Panc1 (cell line): ENCODE results near the gene SART3. TPM values are rescaled to one million over a fixed set of nuclear protein-coding genes. Genes with fewer than 3 reads are reported as not detected.

Experiments used
- ATAC-seq: fragments of 200-7000 bp; cut with Tn5 transposase; 2 replicates; pipeline ENCODE4 v1.9.1; 2020; ENCODE audit warnings: mild to moderate bottlenecking, moderate library complexity
- BruUV-seq: library from RNA; stranded (reverse); fragments of 400-500 nt; replicated peaks from 2 replicates; lab custom pipeline; 2021; lab: Mats Ljungman, UMichigan
- CTCF ChIA-PET: fragments of 300-600 bp; sonication (Branson Sonifier 250); formaldehyde crosslinking; loops from one replicate; lab custom pipeline; 2022; ENCODE audit warnings: antibody characterized with exemption; lab: Charles Lee
- POLR2A ChIA-PET: fragments of 300-600 bp; sonication (Branson Sonifier 250); formaldehyde crosslinking; loops from one replicate; lab custom pipeline; 2022; ENCODE audit warnings: antibody characterized with exemption; lab: Charles Lee
- DNase-seq: peaks from one replicate; pipeline ENCODE4 v3.0.0-alpha.2; 2010; ENCODE audit warnings: low read depth, low spot score
- H3K27ac ChIP-seq: 2 replicates; pipeline ENCODE4 v1.5.1; 2011; ENCODE audit warnings: mild to moderate bottlenecking, low read length, inconsistent platforms
- H3K27me3 ChIP-seq: fragments of 200-500 bp; sonication (Bioruptor generic); 2 replicates; pipeline ENCODE4 v1.6.0; 2014; ENCODE audit warnings: low read length, inconsistent platforms; ENCODE audit not compliant: control insufficient read depth, insufficient read depth
- H3K36me3 ChIP-seq: fragments of 200-500 bp; sonication (Bioruptor generic); 2 replicates; pipeline ENCODE4 v1.5.1; 2014; ENCODE audit warnings: inconsistent platforms, mild to moderate bottlenecking, low read length, moderate library complexity; ENCODE audit not compliant: control insufficient read depth, insufficient read depth
- H3K4me1 ChIP-seq: 2 replicates; pipeline ENCODE4 v1.5.1; 2011; ENCODE audit warnings: inconsistent platforms, mild to moderate bottlenecking, low read length, moderate library complexity; ENCODE audit not compliant: control insufficient read depth, insufficient read depth
- H3K4me3 ChIP-seq, 2 experiments: 2 replicates each; pipeline ENCODE4 v1.5.1; 2011 to 2012; ENCODE audit warnings: low read depth in 2 of 2, low read length in 2 of 2, mild to moderate bottlenecking in 2 of 2, inconsistent platforms in 1 of 2, moderate library complexity in 1 of 2
- H3K9me3 ChIP-seq: fragments of 200-500 bp; sonication (Bioruptor generic); 2 replicates; pipeline ENCODE4 v1.5.1; 2014; ENCODE audit warnings: low read depth, mild to moderate bottlenecking, inconsistent platforms, low read length, moderate library complexity; ENCODE audit not compliant: control insufficient read depth, insufficient read depth
- POLR2AphosphoS5 ChIP-seq: IDR thresholded peaks from 2 replicates; pipeline ENCODE4 v1.6.1; 2012; ENCODE audit warnings: mild to moderate bottlenecking, low read depth, low read length, moderate library complexity
- SIN3A ChIP-seq: IDR thresholded peaks from 2 replicates; pipeline ENCODE4 v1.6.1; 2012; ENCODE audit warnings: low read depth, mild to moderate bottlenecking, low read length, moderate library complexity, borderline replicate concordance; ENCODE audit not compliant: insufficient read depth
- TCF7L2 ChIP-seq: IDR thresholded peaks from 2 replicates; pipeline ENCODE4 v1.6.1; 2011; ENCODE audit warnings: mild to moderate bottlenecking, low read depth, low read length, inconsistent platforms
- in situ Hi-C: cut with HindIII; loops from 2 replicates; pipeline ENCODE4 v1.10.0; 2016; ENCODE audit warnings: low sequenced_read_pairs, low pct_unique_long_range_greater_than_20kb
- intact Hi-C: fragments of 100-400 bp; cut with micrococcal nuclease; formaldehyde crosslinking; loops from one replicate; pipeline ENCODE4 v1.10.0; 2022; ENCODE audit not compliant: unreplicated experiment
- total RNA-seq: library from RNA; stranded (reverse); gene quantifications from one replicate; pipeline ENCODE4 v1.2.1, GENCODE V29; 2021; ENCODE audit not compliant: unreplicated experiment
- TF ChIP-seq, protein P1 (sequence below), 2 experiments: IDR thresholded peaks; 2 replicates each; pipeline ENCODE4 v1.6.1; 2011 to 2012; ENCODE audit warnings: low read depth in 2 of 2, control low read depth in 1 of 2, low read length in 1 of 2, mild to moderate bottlenecking in 1 of 2, moderate library complexity in 1 of 2; ENCODE audit not compliant: insufficient read depth in 1 of 2
- TF ChIP-seq, protein P2 (sequence below): fragments of 450-650 bp; IDR thresholded peaks from 2 replicates; pipeline ENCODE4 v1.5.1; 2017; ENCODE audit warnings: mild to moderate bottlenecking

The SART3 gene
- total RNA-seq, 1 experiment from 2014 or later = 55.9 TPM

- ChIA-PET POLR2A (no interaction called here), CTCF (interaction anchor here (0.9 kb wide), 1 partner anchor 37 kb away, joined by 7 read pairs; no protein-coding TSS in a partner anchor)
- no peaks in the 10 kb centered on the region for H3K27me3 ChIP-seq
- in situ Hi-C loops (no loop called here), intact Hi-C loops (no loop called here)
- TF ChIP-seq, protein P1, sequence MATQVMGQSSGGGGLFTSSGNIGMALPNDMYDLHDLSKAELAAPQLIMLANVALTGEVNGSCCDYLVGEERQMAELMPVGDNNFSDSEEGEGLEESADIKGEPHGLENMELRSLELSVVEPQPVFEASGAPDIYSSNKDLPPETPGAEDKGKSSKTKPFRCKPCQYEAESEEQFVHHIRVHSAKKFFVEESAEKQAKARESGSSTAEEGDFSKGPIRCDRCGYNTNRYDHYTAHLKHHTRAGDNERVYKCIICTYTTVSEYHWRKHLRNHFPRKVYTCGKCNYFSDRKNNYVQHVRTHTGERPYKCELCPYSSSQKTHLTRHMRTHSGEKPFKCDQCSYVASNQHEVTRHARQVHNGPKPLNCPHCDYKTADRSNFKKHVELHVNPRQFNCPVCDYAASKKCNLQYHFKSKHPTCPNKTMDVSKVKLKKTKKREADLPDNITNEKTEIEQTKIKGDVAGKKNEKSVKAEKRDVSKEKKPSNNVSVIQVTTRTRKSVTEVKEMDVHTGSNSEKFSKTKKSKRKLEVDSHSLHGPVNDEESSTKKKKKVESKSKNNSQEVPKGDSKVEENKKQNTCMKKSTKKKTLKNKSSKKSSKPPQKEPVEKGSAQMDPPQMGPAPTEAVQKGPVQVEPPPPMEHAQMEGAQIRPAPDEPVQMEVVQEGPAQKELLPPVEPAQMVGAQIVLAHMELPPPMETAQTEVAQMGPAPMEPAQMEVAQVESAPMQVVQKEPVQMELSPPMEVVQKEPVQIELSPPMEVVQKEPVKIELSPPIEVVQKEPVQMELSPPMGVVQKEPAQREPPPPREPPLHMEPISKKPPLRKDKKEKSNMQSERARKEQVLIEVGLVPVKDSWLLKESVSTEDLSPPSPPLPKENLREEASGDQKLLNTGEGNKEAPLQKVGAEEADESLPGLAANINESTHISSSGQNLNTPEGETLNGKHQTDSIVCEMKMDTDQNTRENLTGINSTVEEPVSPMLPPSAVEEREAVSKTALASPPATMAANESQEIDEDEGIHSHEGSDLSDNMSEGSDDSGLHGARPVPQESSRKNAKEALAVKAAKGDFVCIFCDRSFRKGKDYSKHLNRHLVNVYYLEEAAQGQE (IDR thresholded peaks at IDR 0.05; ENCODE audit: insufficient read depth in 1 of 2, low read depth in 2 of 2, low read length in 1 of 2) = no peak
- TF ChIP-seq POLR2AphosphoS5 (no peak), TCF7L2 (no peak), SIN3A (no peak)
- TF ChIP-seq, protein P2, sequence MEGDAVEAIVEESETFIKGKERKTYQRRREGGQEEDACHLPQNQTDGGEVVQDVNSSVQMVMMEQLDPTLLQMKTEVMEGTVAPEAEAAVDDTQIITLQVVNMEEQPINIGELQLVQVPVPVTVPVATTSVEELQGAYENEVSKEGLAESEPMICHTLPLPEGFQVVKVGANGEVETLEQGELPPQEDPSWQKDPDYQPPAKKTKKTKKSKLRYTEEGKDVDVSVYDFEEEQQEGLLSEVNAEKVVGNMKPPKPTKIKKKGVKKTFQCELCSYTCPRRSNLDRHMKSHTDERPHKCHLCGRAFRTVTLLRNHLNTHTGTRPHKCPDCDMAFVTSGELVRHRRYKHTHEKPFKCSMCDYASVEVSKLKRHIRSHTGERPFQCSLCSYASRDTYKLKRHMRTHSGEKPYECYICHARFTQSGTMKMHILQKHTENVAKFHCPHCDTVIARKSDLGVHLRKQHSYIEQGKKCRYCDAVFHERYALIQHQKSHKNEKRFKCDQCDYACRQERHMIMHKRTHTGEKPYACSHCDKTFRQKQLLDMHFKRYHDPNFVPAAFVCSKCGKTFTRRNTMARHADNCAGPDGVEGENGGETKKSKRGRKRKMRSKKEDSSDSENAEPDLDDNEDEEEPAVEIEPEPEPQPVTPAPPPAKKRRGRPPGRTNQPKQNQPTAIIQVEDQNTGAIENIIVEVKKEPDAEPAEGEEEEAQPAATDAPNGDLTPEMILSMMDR = no peak
- no peak overlapping the region for H3K27ac ChIP-seq
- H3K4me3 ChIP-seq = no peak overlapping the region
- DNase-seq (no peak), ATAC-seq (no peak)
- H3K36me3 ChIP-seq = no peaks in the 10 kb centered on the region
- BruUV-seq = no TSS peak
- no peaks in the 10 kb centered on the region for H3K9me3 ChIP-seq
- H3K4me1 ChIP-seq = no peaks in the 10 kb centered on the region
These were observed 19.6 kb upstream of the SART3 start for GRCh38 chr12:108580531-108580930.

GRCh38 chr12:108578813-108579212 lies 17.8 kb upstream of the SART3 start:
- Histone ChIP-seq H3K4me3 (no peak overlapping the region), H3K27ac (no peak overlapping the region), H3K4me1 (no peaks in the 10 kb centered on the region), H3K9me3 (no peaks in the 10 kb centered on the region), H3K27me3 (no peaks in the 10 kb centered on the region), H3K36me3 (no peaks in the 10 kb centered on the region)
- TF ChIP-seq, protein P2 = no peak
- TF ChIP-seq, protein P1 (IDR thresholded peaks at IDR 0.05; ENCODE audit: insufficient read depth in 1 of 2, low read depth in 2 of 2, low read length in 1 of 2) = no peak
- no peak for TF ChIP-seq POLR2AphosphoS5
- TF ChIP-seq SIN3A = no peak
- no peak for TF ChIP-seq TCF7L2
- no TSS peak for BruUV-seq
- no peak for DNase-seq
- CTCF ChIA-PET = no interaction called here
- ATAC-seq = no peak
- POLR2A ChIA-PET = no interaction called here
- in situ Hi-C loops (no loop called here), intact Hi-C loops (no loop called here)
